Naive B cell (primary cell): Measurements from ENCODE around the gene CDHR5. TPM values are rescaled to one million over a fixed set of nuclear protein-coding genes. Genes with fewer than 3 reads are reported as not detected.

ENCODE experiments used
- ATAC-seq, 2 donors: fragments of 150-1000 bp; cut with Tn5 transposase; 2 replicates each; pipeline ENCODE4 v1.10.0; 2021; ENCODE audit warnings: low read depth in 2 of 2, mild to moderate bottlenecking in 2 of 2, moderate library complexity in 2 of 2
- DNase-seq: peaks from one replicate; pipeline ENCODE4 v3.0.0; 2022
- H3K27ac Mint-ChIP-seq, 6 donors: one replicate each; pipeline ENCODE4 v1.8.0; 2020 to 2022; ENCODE audit warnings: mild to moderate bottlenecking in 6 of 6, mixed read lengths in 6 of 6, moderate library complexity in 5 of 6, inconsistent platforms in 2 of 6
- H3K27me3 Mint-ChIP-seq, 3 donors: one replicate each; pipeline ENCODE4 v1.8.0; 2021 to 2022; ENCODE audit warnings: mixed read lengths in 3 of 3, mild to moderate bottlenecking in 1 of 3
- H3K36me3 Mint-ChIP-seq, 2 donors: one replicate each; pipeline ENCODE4 v1.8.0; 2020 to 2022; ENCODE audit warnings: mixed read lengths in 2 of 2, inconsistent platforms in 1 of 2, mild to moderate bottlenecking in 1 of 2
- H3K4me1 Mint-ChIP-seq, 3 donors: one replicate each; pipeline ENCODE4 v1.8.0; 2020 to 2022; ENCODE audit warnings: mixed read lengths in 3 of 3, inconsistent platforms in 1 of 3, mild to moderate bottlenecking in 1 of 3, moderate library complexity in 1 of 3
- H3K4me3 Mint-ChIP-seq, 8 donors: one replicate each; pipeline ENCODE4 v1.8.0; 2020 to 2022; ENCODE audit warnings: mild to moderate bottlenecking in 8 of 8, mixed read lengths in 8 of 8, moderate library complexity in 8 of 8, inconsistent platforms in 2 of 8
- H3K9me3 Mint-ChIP-seq, 7 donors: one replicate each; pipeline ENCODE4 v1.8.0; 2020 to 2022; ENCODE audit warnings: mixed read lengths in 7 of 7, mild to moderate bottlenecking in 5 of 7, inconsistent platforms in 2 of 7, moderate library complexity in 1 of 7
- polyA plus RNA-seq, 6 donors: library from polyadenylated mRNA; unstranded; fragments of 300-500 nt; fragmentation: Illumina TruSeq; gene quantifications; one replicate each; pipeline ENCODE4 v1.2.3, GENCODE V29; 2021; ENCODE audit warnings: low read depth in 6 of 6

Gene CDHR5
- polyA plus RNA-seq, 6 donors from 2014 or later = not detected

- Mint-ChIP-seq H3K27me3 (no peaks in the 10 kb centered on the region), H3K9me3 (no peaks in the 10 kb centered on the region), H3K36me3 (no peaks in the 10 kb centered on the region), H3K4me1 (peaks cover 11 to 27% (median 13%) of the 10 kb centered on the region in 3 donors), H3K4me3 (peak overlapping the region; percentile 90 to 96 (median 94)), H3K27ac (peak overlapping the region; percentile 83 to 98 (median 94))
- DNase-seq (no peak), ATAC-seq (no peak)
Observed at GRCh38 chr11:616320-617198, 8.2 kb downstream of the CDHR5 start.

GRCh38 chr11:615504-616319 lies 9.0 kb downstream of the CDHR5 start, which contains the start of gene IRF7:
Gene IRF7 (minus strand): TSS chr11:615950. CDS start chr11:615364, 586 bp downstream.
- H3K9me3 Mint-ChIP-seq = no peaks in the 10 kb centered on the region
- peaks cover 11 to 27% (median 13%) of the 10 kb centered on the region in 3 donors for H3K4me1 Mint-ChIP-seq
- H3K36me3 Mint-ChIP-seq = no peaks in the 10 kb centered on the region
- peak within 1 kb of the TSS; percentile 90 to 96 (median 94) for H3K4me3 Mint-ChIP-seq
- H3K27ac Mint-ChIP-seq = peak within 1 kb of the TSS; percentile 92 to 98 (median 95)
- DNase-seq = peak; percentile 93
- H3K27me3 Mint-ChIP-seq = no peaks in the 10 kb centered on the region
- peak; percentile 87 to 93 for ATAC-seq

GRCh38 chr11:614623-615503 lies 9.9 kb downstream of the CDHR5 start:
- H3K4me1 Mint-ChIP-seq = peaks cover 11 to 27% (median 13%) of the 10 kb centered on the region in 3 donors
- DNase-seq (no peak), ATAC-seq (no peak)
- H3K27ac Mint-ChIP-seq = peak overlapping the region; percentile 41 to 98 (median 92)
- H3K27me3 Mint-ChIP-seq = no peaks in the 10 kb centered on the region
- no peaks in the 10 kb centered on the region for H3K36me3 Mint-ChIP-seq
- H3K9me3 Mint-ChIP-seq = no peaks in the 10 kb centered on the region
- peak overlapping the region; percentile 90 to 96 (median 94) for H3K4me3 Mint-ChIP-seq

GRCh38 chr11:614021-614622 lies 10.6 kb downstream of the CDHR5 start:
- H3K4me1 Mint-ChIP-seq = peaks cover 11 to 27% (median 13%) of the 10 kb centered on the region in 3 donors
- no peak for ATAC-seq

GRCh38 chr11:613369-613968 lies 11.3 kb downstream of the CDHR5 start:
- Mint-ChIP-seq H3K9me3 (no peaks in the 10 kb centered on the region), H3K4me3 (no peak overlapping the region), H3K36me3 (no peaks in the 10 kb centered on the region), H3K4me1 (peaks cover 11 to 27% (median 13%) of the 10 kb centered on the region in 3 donors), H3K27ac (peak overlapping the region in 2 of 6 donors; percentile 76 to 92), H3K27me3 (no peaks in the 10 kb centered on the region)
- ATAC-seq (peak in 1 of 2 donors; percentile 9), DNase-seq (no peak)

More at GRCh38 chr11:614021-614622, 10.6 kb downstream of the CDHR5 start:
- Mint-ChIP-seq H3K36me3 (no peaks in the 10 kb centered on the region), H3K4me3 (peak overlapping the region; percentile 57 to 90 (median 75)), H3K27ac (peak overlapping the region in 5 of 6 donors; percentile 41 to 92 (median 66)), H3K27me3 (no peaks in the 10 kb centered on the region), H3K9me3 (no peaks in the 10 kb centered on the region)
- DNase-seq = no peak

GRCh38 chr11:612961-613300 lies 11.8 kb downstream of the CDHR5 start:
- ATAC-seq = no peak
- Mint-ChIP-seq H3K4me3 (peak overlapping the region in 2 of 8 donors; percentile 47 to 84), H3K36me3 (no peaks in the 10 kb centered on the region), H3K27me3 (no peaks in the 10 kb centered on the region), H3K27ac (peak overlapping the region in 2 of 6 donors; percentile 36 to 92), H3K4me1 (peaks cover 11 to 27% (median 13%) of the 10 kb centered on the region in 3 donors), H3K9me3 (no peaks in the 10 kb centered on the region)
- no peak for DNase-seq

- H3K4me3 Mint-ChIP-seq = peak overlapping the region in 4 of 8 donors; percentile 25 to 84 (median 52)
- H3K4me1 Mint-ChIP-seq = peaks cover 11 to 27% (median 13%) of the 10 kb centered on the region in 3 donors
- no peaks in the 10 kb centered on the region for H3K36me3 Mint-ChIP-seq
- no peak for DNase-seq
- ATAC-seq = no peak
- no peaks in the 10 kb centered on the region for H3K27me3 Mint-ChIP-seq
- peak overlapping the region in 4 of 6 donors; percentile 53 to 90 (median 72) for H3K27ac Mint-ChIP-seq
- no peaks in the 10 kb centered on the region for H3K9me3 Mint-ChIP-seq
Observed at GRCh38 chr11:612201-612960, 12.4 kb downstream of the CDHR5 start.

GRCh38 chr11:611001-611996 lies 13.5 kb downstream of the CDHR5 start:
- Mint-ChIP-seq H3K9me3 (no peaks in the 10 kb centered on the region), H3K27ac (peak overlapping the region in 3 of 6 donors; percentile 53 to 95 (median 72)), H3K4me3 (peak overlapping the region in 2 of 8 donors; percentile 25 to 58), H3K36me3 (no peaks in the 10 kb centered on the region), H3K4me1 (peaks cover 5 to 22% (median 6%) of the 10 kb centered on the region in 3 donors), H3K27me3 (no peaks in the 10 kb centered on the region)
- no peak for DNase-seq
- no peak for ATAC-seq

GRCh38 chr11:610146-610801 lies 14.5 kb downstream of the CDHR5 start:
- Mint-ChIP-seq H3K4me3 (peak overlapping the region in 1 of 8 donors; percentile 58), H3K9me3 (no peaks in the 10 kb centered on the region), H3K36me3 (no peaks in the 10 kb centered on the region), H3K4me1 (peaks cover 0 to 12% (median 0%) of the 10 kb centered on the region in 3 donors), H3K27me3 (no peaks in the 10 kb centered on the region), H3K27ac (peak overlapping the region in 2 of 6 donors; percentile 11 to 34)
- ATAC-seq = no peak
- no peak for DNase-seq

GRCh38 chr11:609341-609811 lies 15.4 kb downstream of the CDHR5 start:
- Mint-ChIP-seq H3K4me3 (no peak overlapping the region), H3K9me3 (no peaks in the 10 kb centered on the region), H3K36me3 (no peaks in the 10 kb centered on the region), H3K27ac (peak overlapping the region in 1 of 6 donors; percentile 34), H3K4me1 (peaks cover 0 to 7% (median 0%) of the 10 kb centered on the region in 3 donors), H3K27me3 (no peaks in the 10 kb centered on the region)
- no peak for ATAC-seq
- no peak for DNase-seq
